K562 (cell line): ENCODE results near the gene VSTM1. TPM values are rescaled to one million over a fixed set of nuclear protein-coding genes. Genes with fewer than 3 reads are reported as not detected.

Experiments used
- CBX1 ChIP-seq: sonication (generic); IDR thresholded peaks from 2 replicates; pipeline ENCODE4 v1.6.1; 2016; ENCODE audit warnings: antibody characterized with exemption, low read depth, mild to moderate bottlenecking
- CCNT2 ChIP-seq: IDR thresholded peaks from 2 replicates; pipeline ENCODE4 v1.6.1; 2011; ENCODE audit warnings: borderline replicate concordance, low read depth, mild to moderate bottlenecking, moderate library complexity, mixed read lengths, low read length; ENCODE audit not compliant: insufficient read length; ENCODE audit errors: extremely low read depth
- FOXJ3 ChIP-seq: sonication (generic); formaldehyde crosslinking; IDR thresholded peaks from 2 replicates; pipeline ENCODE4 v1.4.0; 2020; ENCODE audit warnings: mild to moderate bottlenecking, missing genetic modification reagents
- HMG20A ChIP-seq: fragments of 450-650 bp; formaldehyde crosslinking; conservative IDR thresholded peaks from 2 replicates; pipeline ENCODE4 v1.4.0; 2020; ENCODE audit warnings: mild to moderate bottlenecking, mixed read lengths
- KHSRP ChIP-seq: fragments of 450-650 bp; IDR thresholded peaks from 2 replicates; pipeline ENCODE4 v1.6.1; 2017
- L3MBTL2 ChIP-seq: fragments of 450-650 bp; IDR thresholded peaks from 2 replicates; pipeline ENCODE4 v1.6.1; 2016; ENCODE audit warnings: mild to moderate bottlenecking, moderate library complexity
- MED1 ChIP-seq: sonication (generic); formaldehyde crosslinking; IDR thresholded peaks from 2 replicates; pipeline ENCODE4 v1.8.1; 2023; ENCODE audit warnings: missing genetic modification reagents, borderline replicate concordance
- RB1 ChIP-seq: fragments of 450-650 bp; IDR thresholded peaks from 2 replicates; pipeline ENCODE4 v1.6.1; 2017; ENCODE audit warnings: low read depth, mild to moderate bottlenecking
- RFX5 ChIP-seq: IDR thresholded peaks from 2 replicates; pipeline ENCODE4 v1.6.1; 2011; ENCODE audit warnings: low read depth, mild to moderate bottlenecking, improper control_type of control experiment, low read length
- RHOXF2B ChIP-seq: fragments of 250-450 bp; sonication (Bioruptor Pico); conservative IDR thresholded peaks from 2 replicates; pipeline ENCODE4 v1.5.1; 2021
- SAFB2 ChIP-seq: fragments of 200-400 bp; formaldehyde crosslinking; IDR thresholded peaks from 2 replicates; pipeline ENCODE4 v1.6.1; 2018; ENCODE audit warnings: borderline replicate concordance, low read length, low read depth, moderate library complexity; ENCODE audit not compliant: severe bottlenecking
- SNAPC5 ChIP-seq: fragments of 250-450 bp; sonication (Bioruptor Pico); IDR thresholded peaks from 2 replicates; pipeline ENCODE4 v1.8.0; 2021; ENCODE audit warnings: moderate library complexity, mild to moderate bottlenecking, inconsistent platforms
- ZBTB49 ChIP-seq: sonication (generic); formaldehyde crosslinking; IDR thresholded peaks from 2 replicates; pipeline ENCODE4 v1.8.0; 2022; ENCODE audit warnings: missing genetic modification reagents, mild to moderate bottlenecking, borderline replicate concordance
- ZKSCAN1 ChIP-seq: fragments of 150-350 bp; IDR thresholded peaks from 2 replicates; pipeline ENCODE4 v1.6.1; 2016; ENCODE audit warnings: low read depth, low read length
- ZKSCAN3 ChIP-seq: fragments of 250-450 bp; sonication (Bioruptor Pico); IDR thresholded peaks from 2 replicates; pipeline ENCODE4 v1.4.0; 2020
- polyA plus RNA-seq, 8 experiments: library from polyadenylated mRNA; depleted of rRNA in 4 of 8; stranded (reverse) in 5 of 8; unstranded in 3 of 8; fragments of >200 nt; fragmentation: Nextera tagmentation in 2 of 8; fragmentation: Illumina TruSeq in 1 of 8; extraction: Ambion mirVana in 2 of 8; extraction: Trizol in 1 of 8; gene quantifications; 2 replicates each; pipeline versions ENCODE4 v1.2.1 to v1.2.3, GENCODE V29; 2011 to 2014; ENCODE audit warnings: inconsistent platforms in 1 of 8, missing spikeins in 1 of 8
- total RNA-seq, 7 experiments: library from RNA; depleted of rRNA in 6 of 7; stranded (reverse); fragments of >200 nt in 6 of 7; fragmentation: Illumina TruSeq in 2 of 7; extraction: Trizol in 2 of 7; gene quantifications; 2 replicates each; pipeline versions ENCODE4 v1.2.1 to v1.2.3, GENCODE V29; 2011 to 2021; ENCODE audit warnings: low replicate concordance in 1 of 7
- TF ChIP-seq, protein P1 (sequence below): fragments of 250-450 bp; sonication (Bioruptor Pico); IDR thresholded peaks from 2 replicates; pipeline ENCODE4 v1.5.0; 2021; ENCODE audit warnings: mild to moderate bottlenecking, borderline replicate concordance
- TF ChIP-seq, protein P2 (sequence below): fragments of 250-450 bp; sonication (Bioruptor Pico); IDR thresholded peaks from 2 replicates; pipeline ENCODE4 v1.6.1; 2021; ENCODE audit warnings: mild to moderate bottlenecking
- TF ChIP-seq, protein P3 (sequence below): fragments of 450-650 bp; formaldehyde crosslinking; IDR thresholded peaks from 2 replicates; pipeline ENCODE4 v1.4.0; 2020; ENCODE audit warnings: mild to moderate bottlenecking, mixed read lengths
- TF ChIP-seq, protein P4 (sequence below), 2 experiments: fragments of 450-650 bp; conservative IDR thresholded peaks; 2 replicates each; pipeline ENCODE4 v1.6.1; 2017; ENCODE audit warnings: mild to moderate bottlenecking in 2 of 2, moderate library complexity in 2 of 2

VSTM1 gene
- total and polyA plus RNA-seq, 9 of the 15 experiments (the other 6 are each of a cell fraction or from before 2014, with no cell fraction given) = not detected

- TF ChIP-seq, protein P1, sequence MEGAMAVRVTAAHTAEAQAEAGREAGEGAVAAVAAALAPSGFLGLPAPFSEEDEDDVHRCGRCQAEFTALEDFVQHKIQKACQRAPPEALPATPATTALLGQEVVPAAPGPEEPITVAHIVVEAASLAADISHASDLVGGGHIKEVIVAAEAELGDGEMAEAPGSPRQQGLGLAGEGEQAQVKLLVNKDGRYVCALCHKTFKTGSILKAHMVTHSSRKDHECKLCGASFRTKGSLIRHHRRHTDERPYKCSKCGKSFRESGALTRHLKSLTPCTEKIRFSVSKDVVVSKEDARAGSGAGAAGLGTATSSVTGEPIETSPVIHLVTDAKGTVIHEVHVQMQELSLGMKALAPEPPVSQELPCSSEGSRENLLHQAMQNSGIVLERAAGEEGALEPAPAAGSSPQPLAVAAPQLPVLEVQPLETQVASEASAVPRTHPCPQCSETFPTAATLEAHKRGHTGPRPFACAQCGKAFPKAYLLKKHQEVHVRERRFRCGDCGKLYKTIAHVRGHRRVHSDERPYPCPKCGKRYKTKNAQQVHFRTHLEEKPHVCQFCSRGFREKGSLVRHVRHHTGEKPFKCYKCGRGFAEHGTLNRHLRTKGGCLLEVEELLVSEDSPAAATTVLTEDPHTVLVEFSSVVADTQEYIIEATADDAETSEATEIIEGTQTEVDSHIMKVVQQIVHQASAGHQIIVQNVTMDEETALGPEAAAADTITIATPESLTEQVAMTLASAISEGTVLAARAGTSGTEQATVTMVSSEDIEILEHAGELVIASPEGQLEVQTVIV (CRISPR knock-in tag) = no peak
- TF ChIP-seq, protein P2, sequence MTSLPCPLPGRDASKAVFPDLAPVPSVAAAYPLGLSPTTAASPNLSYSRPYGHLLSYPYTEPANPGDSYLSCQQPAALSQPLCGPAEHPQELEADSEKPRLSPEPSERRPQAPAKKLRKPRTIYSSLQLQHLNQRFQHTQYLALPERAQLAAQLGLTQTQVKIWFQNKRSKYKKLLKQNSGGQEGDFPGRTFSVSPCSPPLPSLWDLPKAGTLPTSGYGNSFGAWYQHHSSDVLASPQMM (CRISPR knock-in tag) = no peak
- TF ChIP-seq ZKSCAN3 (CRISPR knock-in tag) (no peak), HMG20A (CRISPR knock-in tag) (no peak), ZKSCAN1 (peak; percentile 12; the same call in 1 of the 2 replicates), RFX5 (no peak), KHSRP (no peak), L3MBTL2 (peak; percentile 47; the same call in 1 of the 2 replicates), SAFB2 (no peak), MED1 (CRISPR knock-in tag) (no peak), RB1 (peak; percentile 52), CBX1 (peak; percentile 99), ZBTB49 (CRISPR knock-in tag) (no peak), RHOXF2B (CRISPR knock-in tag) (0 out of 2 replicates have a peak, but pooled peaks have one; percentile 44), FOXJ3 (no peak), CCNT2 (no peak), SNAPC5 (no peak)
- TF ChIP-seq, protein P3, sequence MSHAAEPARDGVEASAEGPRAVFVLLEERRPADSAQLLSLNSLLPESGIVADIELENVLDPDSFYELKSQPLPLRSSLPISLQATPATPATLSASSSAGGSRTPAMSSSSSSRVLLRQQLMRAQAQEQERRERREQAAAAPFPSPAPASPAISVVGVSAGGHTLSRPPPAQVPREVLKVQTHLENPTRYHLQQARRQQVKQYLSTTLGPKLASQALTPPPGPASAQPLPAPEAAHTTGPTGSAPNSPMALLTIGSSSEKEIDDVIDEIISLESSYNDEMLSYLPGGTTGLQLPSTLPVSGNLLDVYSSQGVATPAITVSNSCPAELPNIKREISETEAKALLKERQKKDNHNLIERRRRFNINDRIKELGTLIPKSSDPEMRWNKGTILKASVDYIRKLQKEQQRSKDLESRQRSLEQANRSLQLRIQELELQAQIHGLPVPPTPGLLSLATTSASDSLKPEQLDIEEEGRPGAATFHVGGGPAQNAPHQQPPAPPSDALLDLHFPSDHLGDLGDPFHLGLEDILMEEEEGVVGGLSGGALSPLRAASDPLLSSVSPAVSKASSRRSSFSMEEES (CRISPR knock-in tag) = no peak
- TF ChIP-seq, protein P4, sequence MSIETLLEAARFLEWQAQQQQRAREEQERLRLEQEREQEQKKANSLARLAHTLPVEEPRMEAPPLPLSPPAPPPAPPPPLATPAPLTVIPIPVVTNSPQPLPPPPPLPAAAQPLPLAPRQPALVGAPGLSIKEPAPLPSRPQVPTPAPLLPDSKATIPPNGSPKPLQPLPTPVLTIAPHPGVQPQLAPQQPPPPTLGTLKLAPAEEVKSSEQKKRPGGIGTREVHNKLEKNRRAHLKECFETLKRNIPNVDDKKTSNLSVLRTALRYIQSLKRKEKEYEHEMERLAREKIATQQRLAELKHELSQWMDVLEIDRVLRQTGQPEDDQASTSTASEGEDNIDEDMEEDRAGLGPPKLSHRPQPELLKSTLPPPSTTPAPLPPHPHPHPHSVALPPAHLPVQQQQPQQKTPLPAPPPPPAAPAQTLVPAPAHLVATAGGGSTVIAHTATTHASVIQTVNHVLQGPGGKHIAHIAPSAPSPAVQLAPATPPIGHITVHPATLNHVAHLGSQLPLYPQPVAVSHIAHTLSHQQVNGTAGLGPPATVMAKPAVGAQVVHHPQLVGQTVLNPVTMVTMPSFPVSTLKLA (conservative IDR thresholded peaks at IDR 0.05) = peak; percentile 49 to 81
These were observed 38.9 kb upstream of the VSTM1 start, which contains the start of gene NDUFA3 (continued) for GRCh38 chr19:54102421-54103169.
